IMR-90 (cell line): ENCODE results near the gene SLC6A4. TPM values are rescaled to one million over a fixed set of nuclear protein-coding genes. Genes with fewer than 3 reads are reported as not detected.

Experiments
- ATAC-seq: fragments of 200-7000 bp; cut with Tn5 transposase; 2 replicates; pipeline ENCODE4 v1.9.1; 2020; ENCODE audit warnings: low read depth, mild to moderate bottlenecking, moderate library complexity
- BruUV-seq: library from RNA; stranded (reverse); fragments of 400-500 nt; replicated peaks from 2 replicates; lab custom pipeline; 2021; lab: Mats Ljungman, UMichigan
- CTCF ChIA-PET: fragments of 300-600 bp; formaldehyde crosslinking; extraction: SDS; loops from one replicate; lab custom pipeline; 2021; ENCODE audit warnings: antibody characterized with exemption; lab: Yijun Ruan, JAX
- POLR2A ChIA-PET: fragments of 300-600 bp; sonication (Branson Sonifier 250); formaldehyde crosslinking; loops from one replicate; lab custom pipeline; 2022; ENCODE audit warnings: antibody characterized with exemption; ENCODE audit not compliant: unreplicated experiment; lab: Charles Lee
- DNase-seq: peaks from one replicate; pipeline ENCODE4 v3.0.0; 2013
- H2AFZ ChIP-seq: replicated peaks from 2 replicates; pipeline ENCODE3; 2013; ENCODE audit warnings: low read length, mild to moderate bottlenecking; ENCODE audit not compliant: poor library complexity
- H2AK5ac ChIP-seq: 2 replicates; pipeline ENCODE4 v1.6.1; 2013; ENCODE audit warnings: low read depth, low read length, inconsistent platforms
- H2AK9ac ChIP-seq: replicated peaks from 2 replicates; pipeline ENCODE3; 2013; ENCODE audit warnings: mild to moderate bottlenecking, low read depth, low read length, moderate library complexity; ENCODE audit not compliant: poor library complexity
- H2BK120ac ChIP-seq: 2 replicates; pipeline ENCODE4 v1.6.1; 2013; ENCODE audit warnings: low read depth, low read length, inconsistent platforms
- H2BK15ac ChIP-seq: 3 replicates; pipeline ENCODE4 v1.6.1; 2013; ENCODE audit warnings: low read depth, low read length, inconsistent platforms
- H2BK20ac ChIP-seq: 2 replicates; pipeline ENCODE4 v1.6.1; 2013; ENCODE audit warnings: low read depth, mild to moderate bottlenecking, inconsistent platforms, low read length, moderate library complexity
- H2BK5ac ChIP-seq: 2 replicates; pipeline ENCODE4 v1.6.1; 2013; ENCODE audit warnings: mild to moderate bottlenecking, low read depth, low read length, inconsistent platforms; ENCODE audit not compliant: poor library complexity, severe bottlenecking
- H3K14ac ChIP-seq: replicated peaks from 2 replicates; pipeline ENCODE4 v1.6.1; 2013; ENCODE audit warnings: low read depth, low read length, inconsistent platforms
- H3K18ac ChIP-seq: 2 replicates; pipeline ENCODE4 v1.6.1; 2013; ENCODE audit warnings: low read depth, low read length, control low read depth
- H3K23ac ChIP-seq: 2 replicates; pipeline ENCODE4 v1.6.1; 2013; ENCODE audit warnings: low read depth, low read length, inconsistent platforms
- H3K27ac ChIP-seq: 2 replicates; pipeline ENCODE4 v1.5.1; 2013; ENCODE audit warnings: mild to moderate bottlenecking, control low read depth, low read length; ENCODE audit not compliant: insufficient read depth
- H3K27me3 ChIP-seq: 2 replicates; pipeline ENCODE4 v1.6.1; 2013; ENCODE audit warnings: low read length; ENCODE audit not compliant: control insufficient read depth, insufficient read depth
- H3K36me3 ChIP-seq: 2 replicates; pipeline ENCODE4 v1.6.1; 2013; ENCODE audit warnings: low read length, mixed read lengths; ENCODE audit not compliant: control insufficient read depth, insufficient read depth
- H3K4ac ChIP-seq: 2 replicates; pipeline ENCODE4 v1.6.1; 2013; ENCODE audit warnings: low read depth, low read length, inconsistent platforms
- H3K4me1 ChIP-seq: 2 replicates; pipeline ENCODE4 v1.6.1; 2013; ENCODE audit warnings: low read length, mixed read lengths; ENCODE audit not compliant: control insufficient read depth, insufficient read depth
- H3K4me2 ChIP-seq: 2 replicates; pipeline ENCODE4 v1.6.1; 2013; ENCODE audit warnings: low read depth, mild to moderate bottlenecking, control low read depth, low read length, moderate library complexity
- H3K4me3 ChIP-seq: 2 replicates; pipeline ENCODE4 v1.5.1; 2013; ENCODE audit warnings: low read depth, mild to moderate bottlenecking, control low read depth, low read length, moderate library complexity; ENCODE audit not compliant: insufficient read depth
- H3K56ac ChIP-seq: 2 replicates; pipeline ENCODE4 v1.6.1; 2013; ENCODE audit warnings: low read length, inconsistent platforms; ENCODE audit not compliant: insufficient read depth; ENCODE audit errors: extremely low read depth
- H3K79me1 ChIP-seq, 2 experiments: 2 replicates each; pipeline ENCODE4 v1.6.1; 2013; ENCODE audit warnings: low read length in 2 of 2, inconsistent platforms in 1 of 2, low read depth in 1 of 2
- H3K9ac ChIP-seq: 2 replicates; pipeline ENCODE4 v1.6.1; 2013; ENCODE audit warnings: low read depth, low read length, control low read depth
- H3K9me1 ChIP-seq: 2 replicates; pipeline ENCODE4 v1.6.1; 2013; ENCODE audit warnings: low read length, inconsistent platforms; ENCODE audit not compliant: insufficient read depth
- H3K9me3 ChIP-seq: 2 replicates; pipeline ENCODE4 v1.6.1; 2013; ENCODE audit warnings: low read length; ENCODE audit not compliant: control insufficient read depth, insufficient read depth
- H4K20me1 ChIP-seq: 2 replicates; pipeline ENCODE4 v1.6.1; 2013; ENCODE audit warnings: low read length, inconsistent platforms; ENCODE audit not compliant: insufficient read depth
- H4K5ac ChIP-seq: 2 replicates; pipeline ENCODE4 v1.6.1; 2013; ENCODE audit warnings: mild to moderate bottlenecking, low read depth, low read length, control low read depth
- H4K8ac ChIP-seq, 2 experiments: 2 replicates each; pipeline ENCODE4 v1.6.1; 2013; ENCODE audit warnings: low read depth in 2 of 2, low read length in 2 of 2, control low read depth in 1 of 2, inconsistent platforms in 1 of 2
- H4K91ac ChIP-seq: 2 replicates; pipeline ENCODE4 v1.6.1; 2013; ENCODE audit warnings: low read depth, low read length, inconsistent platforms; ENCODE audit not compliant: insufficient read depth
- CEBPB ChIP-seq: IDR thresholded peaks from 2 replicates; pipeline ENCODE4 v1.6.1; 2012; ENCODE audit warnings: low read depth, low read length, improper control_type of control experiment
- CHD1 ChIP-seq: IDR thresholded peaks from 2 replicates; pipeline ENCODE4 v1.6.1; 2012; ENCODE audit warnings: low read depth, low read length, improper control_type of control experiment
- MAFK ChIP-seq: IDR thresholded peaks from 2 replicates; pipeline ENCODE4 v1.6.1; 2012; ENCODE audit warnings: low read depth, low read length, improper control_type of control experiment
- MXI1 ChIP-seq: IDR thresholded peaks from 2 replicates; pipeline ENCODE4 v1.6.1; 2012; ENCODE audit warnings: low read depth, mild to moderate bottlenecking, low read length, moderate library complexity, borderline replicate concordance
- POLR2A ChIP-seq: IDR thresholded peaks from 2 replicates; pipeline ENCODE4 v1.6.1; 2012; ENCODE audit warnings: mild to moderate bottlenecking, low read depth, low read length
- SMC3 ChIP-seq: fragments of 150-350 bp; IDR thresholded peaks from 2 replicates; pipeline ENCODE4 v1.6.1; 2016; ENCODE audit warnings: low read depth, mild to moderate bottlenecking, antibody characterized with exemption, low read length, moderate library complexity
- USF2 ChIP-seq: fragments of 150-350 bp; IDR thresholded peaks from 2 replicates; pipeline ENCODE4 v1.6.1; 2017; ENCODE audit warnings: mild to moderate bottlenecking, antibody characterized with exemption, low read length, low read depth
- WGBS, 2 experiments: methylation state at CpG; one replicate each; pipeline versions ENCODE4 v1.1.5 to v1.1.7; 2013; ENCODE audit warnings: missing lambda C conversion rate in 2 of 2; ENCODE audit not compliant: insufficient read length in 1 of 2; ENCODE audit errors: extremely low coverage in 2 of 2; 5-methylcytosine and 5-hydroxymethylcytosine counted together
- dilution Hi-C: fragments of 300-500 bp; cut with HindIII; formaldehyde crosslinking; loops from one replicate; pipeline ENCODE4 v1.14.3; 2018; ENCODE audit warnings: low sequenced_read_pairs; ENCODE audit not compliant: unreplicated experiment
- in situ Hi-C: fragments of 300-500 bp; cut with MboI; formaldehyde crosslinking; loops from 3 replicates; pipeline ENCODE4 v1.14.3; 2019; ENCODE audit warnings: low sequenced_read_pairs, inconsistent platforms, mixed read lengths
- intact Hi-C: fragments of 100-400 bp; cut with micrococcal nuclease; formaldehyde crosslinking; loops from 2 replicates; pipeline ENCODE4 v1.10.0; 2022
- polyA plus RNA-seq, 3 experiments: library from polyadenylated mRNA; depleted of rRNA; stranded (reverse); fragments of >200 nt; gene quantifications; 2 replicates each; pipeline ENCODE4 v1.2.3, GENCODE V29; 2012; ENCODE audit warnings: low replicate concordance in 1 of 3
- total RNA-seq: library from RNA; depleted of rRNA; stranded (reverse); fragments of >200 nt; gene quantifications from 2 replicates; pipeline ENCODE4 v1.2.3, GENCODE V29; 2012
- TF ChIP-seq, protein P1 (sequence below): conservative IDR thresholded peaks from 2 replicates; pipeline ENCODE4 v1.5.1; 2012; ENCODE audit warnings: mild to moderate bottlenecking, low read depth, low read length, improper control_type of control experiment

SLC6A4 gene
- total and polyA plus RNA-seq, 2 of the 4 experiments (the other 2 are of a cell fraction) = under 0.01 TPM; not detected in 1

- H3K23ac ChIP-seq = no peak overlapping the region
- DNase-seq (no peak), ATAC-seq (no peak)
- H3K4me1 ChIP-seq = peaks cover 5% of the 10 kb centered on the region; the same call in 1 of the 2 replicates
- BruUV-seq = no TSS peak
- H4K5ac ChIP-seq = no peak overlapping the region
- H2AK5ac ChIP-seq = no peak overlapping the region
- no peaks in the 10 kb centered on the region for H3K9me3 ChIP-seq
- in situ Hi-C loops (no loop called here), dilution Hi-C loops (no loop called here), intact Hi-C loops (no loop called here)
- no peak overlapping the region for H2BK5ac ChIP-seq
- no peak overlapping the region for H2BK15ac ChIP-seq
- H3K14ac ChIP-seq = no peak overlapping the region
- H3K4me2 ChIP-seq = no peak overlapping the region
- no peak for TF ChIP-seq CHD1
- TF ChIP-seq POLR2A = no peak
- TF ChIP-seq SMC3 = no peak
- TF ChIP-seq, protein P1, sequence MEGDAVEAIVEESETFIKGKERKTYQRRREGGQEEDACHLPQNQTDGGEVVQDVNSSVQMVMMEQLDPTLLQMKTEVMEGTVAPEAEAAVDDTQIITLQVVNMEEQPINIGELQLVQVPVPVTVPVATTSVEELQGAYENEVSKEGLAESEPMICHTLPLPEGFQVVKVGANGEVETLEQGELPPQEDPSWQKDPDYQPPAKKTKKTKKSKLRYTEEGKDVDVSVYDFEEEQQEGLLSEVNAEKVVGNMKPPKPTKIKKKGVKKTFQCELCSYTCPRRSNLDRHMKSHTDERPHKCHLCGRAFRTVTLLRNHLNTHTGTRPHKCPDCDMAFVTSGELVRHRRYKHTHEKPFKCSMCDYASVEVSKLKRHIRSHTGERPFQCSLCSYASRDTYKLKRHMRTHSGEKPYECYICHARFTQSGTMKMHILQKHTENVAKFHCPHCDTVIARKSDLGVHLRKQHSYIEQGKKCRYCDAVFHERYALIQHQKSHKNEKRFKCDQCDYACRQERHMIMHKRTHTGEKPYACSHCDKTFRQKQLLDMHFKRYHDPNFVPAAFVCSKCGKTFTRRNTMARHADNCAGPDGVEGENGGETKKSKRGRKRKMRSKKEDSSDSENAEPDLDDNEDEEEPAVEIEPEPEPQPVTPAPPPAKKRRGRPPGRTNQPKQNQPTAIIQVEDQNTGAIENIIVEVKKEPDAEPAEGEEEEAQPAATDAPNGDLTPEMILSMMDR = no peak
- TF ChIP-seq MXI1 = no peak
- TF ChIP-seq CEBPB = no peak
- TF ChIP-seq USF2 = no peak
- no peak for TF ChIP-seq MAFK
- H3K27ac ChIP-seq = no peak overlapping the region
- H3K4me3 ChIP-seq = no peak overlapping the region
- H3K9ac ChIP-seq = no peak overlapping the region
- ChIA-PET POLR2A (interaction anchor here (0.7 kb wide), 1 partner anchor 12 kb away, joined by 4 read pairs; no protein-coding TSS in a partner anchor), CTCF (interaction anchor here (0.6 kb wide), 1 partner anchor 26 kb away, joined by 3 read pairs; no protein-coding TSS in a partner anchor)
- H3K36me3 ChIP-seq = peaks cover 18% of the 10 kb centered on the region
- H2AK9ac ChIP-seq = no peak overlapping the region
- no peak overlapping the region for H3K56ac ChIP-seq
- no peak overlapping the region for H3K4ac ChIP-seq
- no peaks in the 10 kb centered on the region for H4K20me1 ChIP-seq
- peaks cover 7% of the 10 kb centered on the region; the same call in 1 of the 2 replicates for H3K9me1 ChIP-seq
- no peak overlapping the region for H2AFZ ChIP-seq
- H2BK120ac ChIP-seq = no peak overlapping the region
- no peak overlapping the region for H4K91ac ChIP-seq
- no peak overlapping the region for H2BK20ac ChIP-seq
- peaks cover 12 to 14% of the 10 kb centered on the region in 2 experiments; a peak in 3 of 4 replicates for H3K79me1 ChIP-seq
- WGBS, 2 experiments = no CpG with 5 or more reads among the region's 2 CpGs
- no peak overlapping the region for H3K18ac ChIP-seq
- no peak overlapping the region for H4K8ac ChIP-seq
- H3K27me3 ChIP-seq = no peaks in the 10 kb centered on the region
These were observed 13.3 kb upstream of the SLC6A4 start for GRCh38 chr17:30248786-30249185.
